ENCODE results near the gene APBA1. TPM values are rescaled to one million over a fixed set of nuclear protein-coding genes. Genes with fewer than 3 reads are reported as not detected.
A peak's percentile ranks its signal among the peaks of the same experiment; 100 is the strongest.
"Not testable (repeated sequence)": the region's sequence is repeated elsewhere in the genome, so short reads cannot be mapped to it uniquely, and the experiment has no call there.

APBA1 gene
- total RNA-seq, 1 experiment from 2014 or later: 4.5 TPM

DNA sequence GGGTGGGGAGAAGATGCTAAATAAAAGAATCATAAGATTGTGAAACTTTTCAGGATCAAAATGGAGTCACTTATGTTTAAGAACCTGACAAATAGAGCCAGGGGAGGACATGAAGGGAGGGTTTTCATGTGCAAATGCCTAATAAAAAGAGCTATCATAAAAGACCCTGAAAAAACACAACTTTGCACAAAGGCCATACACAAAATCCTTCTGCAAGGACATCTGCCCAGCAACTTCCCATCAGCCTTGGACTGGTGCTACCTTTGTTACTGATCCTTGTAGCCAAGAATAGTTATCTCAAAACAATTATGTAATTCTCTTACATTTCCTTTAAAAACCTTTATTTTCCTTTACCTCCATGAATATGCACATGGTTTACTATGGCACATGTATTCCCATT, 63.0 kb downstream of the APBA1 start:
- DNase-seq (ENCODE audit: low read depth): no peak

DNA sequence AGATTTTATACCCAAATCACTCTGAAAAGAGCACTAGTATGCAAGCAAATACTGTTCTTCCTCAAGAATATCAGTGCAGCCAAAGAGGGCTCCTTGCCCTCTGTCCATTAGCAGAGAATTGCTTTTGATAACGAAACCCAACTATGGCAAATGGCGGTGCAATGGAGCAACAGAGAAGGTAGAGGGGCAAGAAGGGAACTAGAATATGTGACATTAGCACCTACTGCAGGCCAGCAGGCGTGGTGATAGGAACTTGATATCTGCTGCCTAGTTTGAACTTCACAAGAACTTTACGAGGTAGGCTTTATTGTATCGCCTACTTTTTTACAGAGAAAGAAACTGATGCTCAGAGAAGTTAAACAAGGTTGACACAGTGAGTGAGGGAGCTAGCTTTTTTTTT, 66.1 kb downstream of the APBA1 start:
- DNase-seq (ENCODE audit: low read depth): no peak

DNA sequence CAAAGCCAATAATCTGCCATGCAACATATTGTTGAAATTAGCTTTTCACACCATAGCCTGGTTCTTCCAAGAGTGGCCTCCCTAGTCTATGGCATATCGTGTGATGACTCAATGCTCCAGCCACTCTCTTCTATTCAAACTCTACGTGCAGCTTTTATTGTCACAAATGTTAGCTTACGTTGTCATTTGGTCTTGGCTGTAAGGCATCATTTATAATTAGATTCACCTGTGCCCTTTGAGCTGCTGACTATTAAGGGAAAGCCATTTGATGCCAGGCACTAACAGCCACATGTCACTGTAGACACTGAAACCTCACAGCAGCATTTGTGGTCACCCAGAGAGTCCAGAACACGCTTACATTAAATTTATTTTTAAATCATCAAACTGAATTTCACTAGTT, 66.8 kb downstream of the APBA1 start:
- DNase-seq (ENCODE audit: low read depth): no peak

DNA sequence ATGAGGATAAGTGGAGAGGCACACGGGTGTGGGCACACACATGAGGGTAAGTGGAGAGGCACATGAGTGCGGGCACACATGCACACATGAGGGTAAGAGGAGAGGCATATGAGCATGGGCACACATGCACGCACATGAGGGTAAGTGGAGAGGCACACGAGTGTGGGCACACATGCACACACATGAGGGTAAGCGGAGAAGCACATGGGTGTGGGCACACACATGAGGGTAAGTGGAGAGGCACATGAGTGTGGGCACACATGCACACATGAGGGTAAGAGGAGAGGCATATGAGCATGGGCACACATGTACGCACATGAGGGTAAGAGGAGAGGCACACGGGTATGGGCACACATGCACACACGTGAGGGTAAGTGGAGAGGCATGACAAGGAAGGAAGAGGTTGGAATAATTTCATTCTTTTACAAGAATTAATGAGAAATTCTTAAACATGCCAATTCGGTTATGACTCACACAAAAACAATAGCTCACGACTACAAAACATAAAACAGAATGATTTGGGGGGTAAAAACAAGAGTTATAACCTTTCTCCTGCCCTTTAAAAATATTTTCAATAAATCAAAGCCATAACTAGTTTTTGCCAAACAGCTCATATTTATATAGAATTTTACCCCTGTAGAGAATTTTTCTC, 67.5 kb downstream of the APBA1 start:
- DNase-seq (ENCODE audit: low read depth): no peak

DNA sequence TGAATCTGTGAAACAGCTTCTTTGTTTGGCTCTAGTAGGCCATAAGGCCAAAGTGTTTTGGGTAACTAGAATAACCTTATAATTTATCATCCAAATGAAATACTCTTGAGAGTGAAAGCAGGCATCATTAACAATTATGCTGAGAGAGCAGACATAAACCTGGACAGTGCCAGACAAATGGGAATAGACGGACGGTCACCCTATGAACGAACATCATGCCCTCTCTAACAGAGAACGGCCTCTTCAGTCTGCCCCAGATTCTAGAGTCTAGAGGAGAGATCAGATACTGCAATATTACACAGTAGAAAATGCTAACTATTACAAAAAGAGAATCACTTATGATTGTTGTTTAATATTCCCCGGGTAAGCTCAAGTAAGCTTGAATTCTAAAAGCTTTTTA, 68.5 kb downstream of the APBA1 start:
- no peak for DNase-seq (ENCODE audit: low read depth)

DNA sequence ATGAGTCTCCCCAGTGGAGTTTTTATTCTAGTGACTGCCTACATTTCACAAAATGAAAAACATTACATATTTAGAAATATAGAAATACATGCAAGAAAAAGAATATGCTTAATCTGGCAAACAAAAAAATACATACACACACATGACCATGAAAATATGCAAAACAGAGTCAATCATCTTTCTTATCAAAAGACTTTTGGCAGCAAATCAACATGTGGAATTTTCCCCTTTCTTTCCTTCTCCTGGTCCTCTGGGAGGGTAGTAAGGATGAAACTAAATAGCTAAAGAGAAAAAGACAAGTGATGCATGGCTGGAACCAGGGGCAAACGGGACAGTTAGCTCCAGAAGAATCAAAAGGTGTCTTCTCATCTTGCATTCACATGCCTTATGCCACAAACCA, 69.4 kb downstream of the APBA1 start:
- no peak for DNase-seq (ENCODE audit: low read depth)

DNA sequence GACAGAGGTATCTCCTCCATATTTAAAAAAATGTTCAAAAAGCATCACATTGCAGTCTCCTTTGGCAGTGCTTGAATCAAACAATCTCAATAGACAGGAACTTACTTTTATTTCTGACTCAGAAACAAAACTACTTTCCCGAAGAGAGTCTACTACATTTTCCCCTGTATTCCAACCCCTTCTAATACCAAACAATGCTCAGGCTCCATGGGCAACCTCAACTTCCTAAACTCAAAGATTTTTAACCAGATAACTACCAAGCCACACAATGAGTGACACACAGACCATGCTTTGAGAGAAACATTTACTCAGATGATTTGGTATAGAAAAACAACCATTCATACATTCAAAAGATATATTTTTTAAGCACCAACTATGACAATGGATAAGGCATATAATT, 70.5 kb downstream of the APBA1 start:
- no peak for DNase-seq (ENCODE audit: low read depth)

DNA sequence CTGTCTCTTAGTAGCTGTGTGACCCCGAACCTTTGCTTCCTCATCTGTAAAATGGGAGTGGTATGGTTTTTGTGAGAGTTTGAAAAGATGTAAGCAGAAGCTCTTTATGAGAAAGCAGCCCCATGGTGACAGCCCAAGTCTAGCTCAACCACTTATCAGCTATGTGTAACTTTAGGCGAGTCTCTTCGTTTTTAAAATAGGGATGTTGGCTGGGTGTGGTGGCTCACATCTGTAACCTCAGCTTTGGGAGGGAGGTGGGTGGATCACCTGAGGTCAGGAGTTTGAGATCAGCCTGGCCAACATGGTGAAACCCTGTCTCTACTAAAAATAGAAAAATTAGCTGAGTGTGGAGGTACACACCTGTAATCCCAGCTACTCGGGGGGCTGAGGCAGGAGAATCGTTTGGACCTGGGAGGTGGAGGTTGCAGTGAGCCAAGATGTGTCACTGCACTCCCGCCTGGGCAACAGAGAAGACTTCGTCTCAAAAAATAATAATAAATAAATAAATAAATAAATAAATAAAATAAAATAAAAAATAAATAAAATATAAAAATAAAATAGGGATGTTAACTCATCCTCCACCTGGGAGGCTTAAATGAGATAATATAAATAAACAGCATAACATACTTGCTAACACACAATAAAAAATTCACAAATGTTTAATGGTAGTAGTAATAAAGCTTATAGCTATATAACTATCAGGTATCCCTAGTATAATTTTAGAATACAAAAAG, 71.7 kb downstream of the APBA1 start:
- no peak for DNase-seq (ENCODE audit: low read depth)

DNA sequence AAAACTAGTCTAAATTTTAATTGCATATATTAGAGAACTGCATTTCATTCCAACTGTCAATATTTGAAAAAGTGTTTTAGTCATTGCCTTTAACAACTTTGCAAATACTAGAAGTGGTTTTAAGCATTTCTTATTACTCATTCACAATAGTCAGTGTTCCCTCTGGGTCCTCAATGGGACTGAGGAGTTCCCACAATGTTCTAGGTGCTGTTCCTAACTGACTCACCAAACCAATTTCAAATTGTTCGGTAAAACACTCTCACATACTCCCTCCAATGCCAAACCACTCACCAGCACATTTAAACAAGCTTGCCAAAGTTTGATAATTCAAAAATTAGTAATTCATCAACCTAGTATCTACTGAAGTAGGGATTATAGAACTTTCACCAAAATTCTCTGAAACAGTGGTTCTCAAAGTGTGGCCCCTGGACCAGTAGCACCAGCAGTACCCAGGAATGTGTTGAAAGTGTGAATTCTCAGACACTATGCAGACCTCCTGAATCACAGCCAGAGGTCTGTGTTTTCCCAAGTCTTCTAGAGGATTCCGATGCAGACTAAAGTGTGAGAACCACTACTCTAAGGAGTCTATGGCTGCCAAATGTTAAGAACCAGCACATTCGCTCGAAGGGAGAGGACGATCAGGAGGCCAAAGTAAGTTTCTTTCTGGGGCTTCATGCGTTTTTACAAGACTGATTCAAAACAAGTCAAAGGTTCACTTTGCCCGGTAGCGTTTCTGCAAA, 72.8 kb downstream of the APBA1 start:
- DNase-seq (ENCODE audit: low read depth): peak; percentile 16

DNA sequence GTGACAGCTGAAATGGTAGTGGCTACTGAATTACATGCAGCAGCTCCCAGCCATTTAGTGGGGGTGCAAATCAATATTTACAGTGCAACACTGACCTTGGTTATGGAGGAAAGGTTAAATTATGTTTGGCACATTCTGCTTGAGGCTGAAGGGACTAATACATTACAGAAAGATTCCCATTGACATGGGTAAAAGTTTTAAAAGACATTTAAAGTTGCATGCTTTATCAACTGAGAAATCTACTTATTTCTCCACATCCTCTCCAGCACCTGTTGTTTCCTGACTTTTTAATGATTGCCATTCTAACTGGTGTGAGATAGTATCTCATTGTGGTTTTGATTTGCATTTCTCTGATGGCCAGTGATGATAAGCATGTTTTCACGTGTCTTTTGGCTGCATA, 75.3 kb downstream of the APBA1 start:
- not testable (repeated sequence) for DNase-seq (ENCODE audit: low read depth)

DNA sequence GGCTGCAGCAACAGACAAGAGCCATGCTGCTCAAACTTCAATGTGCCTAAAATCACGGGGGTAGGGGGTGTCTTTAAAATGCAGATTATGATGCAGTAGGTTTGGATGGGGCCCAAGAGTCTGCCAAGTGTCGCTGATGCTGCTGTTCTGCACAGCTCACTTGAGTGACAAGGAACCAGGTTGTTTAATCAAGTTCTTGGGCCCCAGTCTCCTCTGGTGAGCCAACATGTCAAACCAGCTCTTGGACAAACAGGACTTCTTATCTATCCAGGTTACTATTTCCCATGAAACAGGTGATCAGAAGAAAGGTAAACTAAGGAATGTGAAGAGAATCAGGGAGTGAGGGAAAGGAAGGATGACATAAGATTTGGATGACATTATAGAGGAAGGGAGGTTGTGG, 78.0 kb downstream of the APBA1 start:
- no peak for DNase-seq (ENCODE audit: low read depth)

DNA sequence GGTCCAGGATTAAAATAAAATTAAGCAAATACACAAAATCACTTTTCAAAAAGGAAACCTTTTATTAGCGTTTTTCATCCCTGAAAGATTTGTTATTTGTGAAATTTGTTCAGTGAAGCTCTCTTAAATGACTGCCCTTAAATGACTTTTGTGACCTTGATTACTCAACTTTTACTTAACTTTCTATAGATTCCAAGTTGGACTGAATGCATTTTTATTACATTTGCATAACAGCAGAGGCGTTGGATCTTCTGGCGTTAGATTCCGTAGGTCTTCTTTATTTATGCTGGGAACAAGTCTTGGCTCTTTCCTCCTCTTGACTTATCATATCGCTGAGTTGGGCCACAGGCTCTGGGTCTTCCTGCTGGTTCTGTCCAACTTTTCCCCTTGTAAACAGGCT, 78.4 kb downstream of the APBA1 start:
- DNase-seq (ENCODE audit: low read depth): no peak

DNA sequence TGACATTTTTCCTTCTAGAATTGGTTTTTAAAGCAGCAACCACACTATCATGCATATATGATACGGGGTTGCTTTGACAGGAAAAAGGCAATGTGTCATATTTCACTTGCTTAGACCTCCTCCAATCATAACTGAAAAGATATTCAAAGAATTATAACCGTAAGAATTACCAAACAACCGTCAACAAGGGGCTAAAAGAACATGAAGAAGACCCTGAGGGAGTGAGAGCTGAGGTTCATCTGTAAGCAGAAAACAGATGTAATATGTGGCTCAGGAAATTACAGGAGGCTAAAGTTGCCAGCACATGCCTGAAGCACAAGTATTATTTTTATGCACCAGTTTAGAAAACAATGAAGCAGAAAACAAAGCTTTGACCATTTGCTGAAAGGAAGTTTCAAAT, 78.9 kb downstream of the APBA1 start:
- no peak for DNase-seq (ENCODE audit: low read depth)

DNA sequence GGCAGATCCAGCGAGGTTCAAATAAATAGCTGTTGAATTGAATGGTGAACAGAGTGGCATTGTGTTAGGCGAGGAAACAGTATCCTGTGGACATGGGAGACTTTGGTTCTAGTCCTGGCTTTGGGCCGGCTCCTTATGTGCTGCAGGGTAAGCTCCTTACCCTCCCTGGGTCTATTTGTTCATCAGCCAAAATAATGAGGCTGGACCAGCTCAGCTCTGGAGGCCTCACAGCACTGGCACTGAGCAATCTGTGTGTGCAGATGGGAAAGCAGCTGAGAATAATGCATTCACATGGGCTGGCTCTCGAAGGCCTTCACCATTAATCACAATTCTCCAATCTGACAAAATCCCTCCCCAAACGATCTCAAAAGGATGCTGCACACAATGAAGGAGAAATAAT, 81.9 kb downstream of the APBA1 start:
- DNase-seq (ENCODE audit: low read depth): no peak

DNA sequence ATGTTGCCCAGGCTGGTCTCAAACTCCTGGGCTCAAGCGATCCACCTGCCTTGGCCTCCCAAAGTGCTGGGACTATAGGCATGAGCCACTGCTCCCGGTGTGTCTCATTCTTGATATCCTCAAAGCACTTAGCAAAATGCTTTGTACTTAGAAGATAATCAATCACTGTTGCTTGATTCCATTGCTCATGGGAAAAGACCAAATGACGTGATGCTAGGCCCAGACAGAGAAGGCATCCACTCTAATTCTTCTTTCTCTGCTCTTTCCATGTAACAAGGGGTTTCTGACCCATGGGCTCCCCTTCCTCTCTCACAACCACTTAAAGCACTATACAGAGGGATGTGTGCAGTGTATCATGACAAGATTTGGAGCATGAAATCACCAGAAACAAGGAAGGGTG, 83.0 kb downstream of the APBA1 start:
- no peak for DNase-seq (ENCODE audit: low read depth)

DNA sequence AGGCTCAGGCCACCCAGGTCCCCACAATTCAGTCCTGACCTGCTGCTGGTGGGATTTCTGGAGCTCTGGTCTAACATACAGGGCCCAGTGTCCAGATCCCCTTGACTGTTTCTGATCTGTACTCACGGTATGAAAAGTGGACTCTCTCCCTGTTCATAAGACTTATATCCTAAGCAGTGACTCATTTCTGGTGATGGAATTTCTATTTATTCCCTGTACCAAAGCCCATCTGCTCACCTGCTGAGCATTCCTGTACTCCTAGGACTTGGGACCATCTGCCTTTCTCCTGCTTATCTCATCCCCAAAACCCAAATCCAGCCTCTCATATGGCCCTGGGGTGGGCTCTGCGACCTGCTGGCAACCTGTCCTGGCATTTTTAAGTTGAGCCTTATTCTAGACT, 86.6 kb downstream of the APBA1 start:
- no peak for DNase-seq (ENCODE audit: low read depth)

DNA sequence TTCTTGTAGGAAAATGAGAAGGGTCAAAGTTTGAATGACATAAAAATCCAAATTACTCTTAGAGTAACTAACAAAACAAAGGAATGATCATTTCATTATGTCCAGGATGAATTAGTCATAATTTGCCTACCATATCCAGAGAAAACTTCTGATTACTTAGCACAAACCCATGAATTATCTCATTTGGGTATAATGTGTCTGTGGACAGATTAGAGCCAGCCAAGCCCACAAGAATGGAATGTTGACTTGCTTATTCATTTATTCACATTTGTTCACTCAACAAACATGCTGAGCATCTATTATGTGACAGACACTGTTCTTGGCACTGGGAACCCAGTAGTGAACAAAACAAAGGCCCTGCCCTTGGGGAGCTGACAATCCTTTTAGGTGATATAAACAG, 87.4 kb downstream of the APBA1 start:
- no peak for DNase-seq (ENCODE audit: low read depth)

DNA sequence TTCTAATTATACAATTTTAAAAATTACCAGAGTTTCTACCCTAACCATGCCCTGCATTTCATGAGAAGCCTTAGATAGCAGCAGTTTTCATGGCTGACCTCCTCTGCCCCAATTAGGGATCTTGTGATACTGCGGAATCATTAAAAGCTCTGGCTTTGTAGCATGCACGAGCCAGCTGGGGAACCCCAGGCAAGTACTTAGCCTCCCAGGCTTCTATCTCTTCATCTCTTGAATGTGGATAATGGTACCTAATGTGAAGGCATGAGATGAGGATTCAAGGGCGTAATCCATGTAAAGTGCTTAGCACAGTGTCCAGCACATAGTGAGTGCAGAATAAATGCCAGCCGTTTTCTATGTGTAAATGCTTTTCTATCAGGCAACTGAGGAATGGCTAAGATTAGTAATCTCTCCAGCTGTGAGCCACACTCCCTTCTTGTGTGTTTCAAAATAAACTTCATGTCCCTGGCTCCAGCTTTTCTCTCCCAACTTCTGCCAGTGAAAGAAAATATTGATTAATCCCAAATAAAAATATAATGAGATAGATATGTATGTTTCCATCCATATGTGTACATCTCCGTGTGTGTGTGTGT, 88.4 kb downstream of the APBA1 start:
- DNase-seq (ENCODE audit: low read depth): no peak

DNA sequence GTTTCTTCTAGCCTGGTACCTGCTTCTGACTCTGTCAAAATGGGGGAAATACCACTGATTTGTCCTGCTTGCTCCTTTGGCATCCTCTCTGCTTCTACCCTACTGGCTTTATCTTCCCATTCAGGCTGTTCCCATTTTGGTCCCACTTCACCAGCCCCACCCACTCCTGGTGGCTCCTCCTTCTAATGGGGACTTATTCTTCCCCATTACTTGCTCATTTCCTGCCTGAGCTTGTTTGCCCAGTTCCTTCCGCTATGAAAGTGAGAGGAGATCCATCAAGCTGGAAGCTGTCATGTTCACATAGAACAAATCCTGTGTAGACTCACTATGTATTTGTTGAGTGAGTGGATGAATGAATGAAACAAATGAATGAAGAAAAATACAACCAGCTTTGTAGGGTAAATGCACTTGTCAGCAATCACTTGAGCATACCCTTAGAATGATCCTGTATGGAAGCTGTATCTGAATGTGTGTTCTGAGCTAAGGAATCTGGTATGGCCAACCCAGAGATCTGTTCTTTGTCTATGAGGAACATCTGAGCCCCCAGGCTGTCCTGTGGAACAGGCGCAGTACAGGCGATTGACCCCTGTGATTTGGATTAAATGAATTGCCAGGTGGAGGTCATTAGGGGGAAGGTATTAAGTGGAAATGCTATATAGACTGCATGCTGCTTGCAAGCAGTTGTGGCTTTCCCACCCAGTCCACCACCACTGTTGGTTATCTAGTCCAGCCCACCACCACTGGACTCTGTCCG, 89.5 kb downstream of the APBA1 start:
- DNase-seq (ENCODE audit: low read depth): peak; percentile 47

DNA sequence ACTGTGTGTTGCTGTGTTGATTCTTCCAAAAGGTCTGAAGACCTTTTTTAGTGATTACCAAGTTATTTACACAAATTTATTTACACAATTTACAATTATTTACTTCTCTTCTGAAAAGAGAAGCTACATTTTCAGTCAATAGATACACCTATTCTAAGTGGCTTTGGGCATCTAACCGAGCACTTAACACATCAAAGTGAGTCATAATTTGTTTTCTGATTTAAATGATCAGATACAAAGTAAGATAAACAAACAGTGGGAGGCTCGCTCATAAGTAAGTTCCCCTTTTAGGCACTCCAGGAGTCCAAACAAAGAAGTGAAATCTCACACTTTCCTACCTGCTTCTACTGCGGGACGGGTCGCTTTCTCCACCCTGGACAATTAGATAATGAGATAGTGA, 90.2 kb downstream of the APBA1 start:
- DNase-seq (ENCODE audit: low read depth): no peak

DNA sequence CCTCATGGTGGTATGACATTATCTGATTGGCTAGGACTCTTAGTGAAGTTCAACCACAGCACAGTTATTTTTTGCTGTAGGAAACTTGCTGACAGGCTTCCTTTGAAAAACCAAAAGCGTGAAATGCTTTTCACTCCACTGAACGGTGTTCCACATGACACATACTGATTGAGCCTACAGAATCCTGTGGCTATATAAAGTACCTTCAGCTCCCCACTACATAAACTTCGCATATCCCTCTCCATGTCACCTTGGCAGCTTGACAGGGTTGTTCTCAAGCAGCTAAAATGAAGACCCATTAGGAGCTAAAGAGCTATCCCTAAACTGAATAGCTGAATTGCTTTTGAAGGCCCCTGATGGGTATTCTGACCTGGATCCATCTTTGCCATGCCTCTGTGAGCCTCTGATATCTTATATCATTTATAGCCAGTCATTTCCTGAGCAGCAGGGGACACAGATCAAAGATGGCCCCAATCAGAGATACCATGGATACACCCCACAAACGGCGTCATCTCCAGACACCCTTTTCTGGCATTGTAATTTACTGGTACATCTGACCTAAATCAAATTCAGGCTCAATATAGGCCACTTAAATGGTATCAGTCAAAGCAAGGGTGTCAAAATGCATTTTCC, 91.5 kb downstream of the APBA1 start:
- DNase-seq (ENCODE audit: low read depth): no peak
